ENCODE measurements around the gene GTF3C2.

Gene GTF3C2, protein sequence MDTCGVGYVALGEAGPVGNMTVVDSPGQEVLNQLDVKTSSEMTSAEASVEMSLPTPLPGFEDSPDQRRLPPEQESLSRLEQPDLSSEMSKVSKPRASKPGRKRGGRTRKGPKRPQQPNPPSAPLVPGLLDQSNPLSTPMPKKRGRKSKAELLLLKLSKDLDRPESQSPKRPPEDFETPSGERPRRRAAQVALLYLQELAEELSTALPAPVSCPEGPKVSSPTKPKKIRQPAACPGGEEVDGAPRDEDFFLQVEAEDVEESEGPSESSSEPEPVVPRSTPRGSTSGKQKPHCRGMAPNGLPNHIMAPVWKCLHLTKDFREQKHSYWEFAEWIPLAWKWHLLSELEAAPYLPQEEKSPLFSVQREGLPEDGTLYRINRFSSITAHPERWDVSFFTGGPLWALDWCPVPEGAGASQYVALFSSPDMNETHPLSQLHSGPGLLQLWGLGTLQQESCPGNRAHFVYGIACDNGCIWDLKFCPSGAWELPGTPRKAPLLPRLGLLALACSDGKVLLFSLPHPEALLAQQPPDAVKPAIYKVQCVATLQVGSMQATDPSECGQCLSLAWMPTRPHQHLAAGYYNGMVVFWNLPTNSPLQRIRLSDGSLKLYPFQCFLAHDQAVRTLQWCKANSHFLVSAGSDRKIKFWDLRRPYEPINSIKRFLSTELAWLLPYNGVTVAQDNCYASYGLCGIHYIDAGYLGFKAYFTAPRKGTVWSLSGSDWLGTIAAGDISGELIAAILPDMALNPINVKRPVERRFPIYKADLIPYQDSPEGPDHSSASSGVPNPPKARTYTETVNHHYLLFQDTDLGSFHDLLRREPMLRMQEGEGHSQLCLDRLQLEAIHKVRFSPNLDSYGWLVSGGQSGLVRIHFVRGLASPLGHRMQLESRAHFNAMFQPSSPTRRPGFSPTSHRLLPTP

GRCh38 chr2:27356382-27357181 is at the start of gene GTF3C2:
Gene GTF3C2 (minus strand): TSS chr2:27356764. CDS start chr2:27343554, 13,210 bp downstream.
- DNase-seq (ENCODE audit: low read depth) = peak; percentile 100
- TF ChIP-seq MYC (IDR thresholded peaks at IDR 0.05; ENCODE audit: low read depth, low read length) (peak; percentile 97), POLR2A (IDR thresholded peaks at IDR 0.05; ENCODE audit: extremely low read depth, insufficient read length) (peak; percentile 58), MAX (IDR thresholded peaks at IDR 0.05; ENCODE audit: low read depth, low read length) (peak; percentile 98)
- TF ChIP-seq, protein P1, sequence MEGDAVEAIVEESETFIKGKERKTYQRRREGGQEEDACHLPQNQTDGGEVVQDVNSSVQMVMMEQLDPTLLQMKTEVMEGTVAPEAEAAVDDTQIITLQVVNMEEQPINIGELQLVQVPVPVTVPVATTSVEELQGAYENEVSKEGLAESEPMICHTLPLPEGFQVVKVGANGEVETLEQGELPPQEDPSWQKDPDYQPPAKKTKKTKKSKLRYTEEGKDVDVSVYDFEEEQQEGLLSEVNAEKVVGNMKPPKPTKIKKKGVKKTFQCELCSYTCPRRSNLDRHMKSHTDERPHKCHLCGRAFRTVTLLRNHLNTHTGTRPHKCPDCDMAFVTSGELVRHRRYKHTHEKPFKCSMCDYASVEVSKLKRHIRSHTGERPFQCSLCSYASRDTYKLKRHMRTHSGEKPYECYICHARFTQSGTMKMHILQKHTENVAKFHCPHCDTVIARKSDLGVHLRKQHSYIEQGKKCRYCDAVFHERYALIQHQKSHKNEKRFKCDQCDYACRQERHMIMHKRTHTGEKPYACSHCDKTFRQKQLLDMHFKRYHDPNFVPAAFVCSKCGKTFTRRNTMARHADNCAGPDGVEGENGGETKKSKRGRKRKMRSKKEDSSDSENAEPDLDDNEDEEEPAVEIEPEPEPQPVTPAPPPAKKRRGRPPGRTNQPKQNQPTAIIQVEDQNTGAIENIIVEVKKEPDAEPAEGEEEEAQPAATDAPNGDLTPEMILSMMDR (IDR thresholded peaks at IDR 0.05; ENCODE audit: low read depth, low read length) = no peak
- H3K4me3 ChIP-seq (ENCODE audit: low read depth, low read length) = peak within 1 kb of the TSS; percentile 81

- peak; percentile 20 for DNase-seq (ENCODE audit: low read depth)
- no peak overlapping the region for H3K4me3 ChIP-seq (ENCODE audit: low read depth, low read length)
- TF ChIP-seq, protein P1 (IDR thresholded peaks at IDR 0.05; ENCODE audit: low read depth, low read length) = no peak
- TF ChIP-seq POLR2A (IDR thresholded peaks at IDR 0.05; ENCODE audit: extremely low read depth, insufficient read length) (no peak), MAX (IDR thresholded peaks at IDR 0.05; ENCODE audit: low read depth, low read length) (no peak), MYC (IDR thresholded peaks at IDR 0.05; ENCODE audit: low read depth, low read length) (no peak)
These were observed 44.0 kb upstream of the GTF3C2 start for GRCh38 chr2:27400348-27401135.

DNA sequence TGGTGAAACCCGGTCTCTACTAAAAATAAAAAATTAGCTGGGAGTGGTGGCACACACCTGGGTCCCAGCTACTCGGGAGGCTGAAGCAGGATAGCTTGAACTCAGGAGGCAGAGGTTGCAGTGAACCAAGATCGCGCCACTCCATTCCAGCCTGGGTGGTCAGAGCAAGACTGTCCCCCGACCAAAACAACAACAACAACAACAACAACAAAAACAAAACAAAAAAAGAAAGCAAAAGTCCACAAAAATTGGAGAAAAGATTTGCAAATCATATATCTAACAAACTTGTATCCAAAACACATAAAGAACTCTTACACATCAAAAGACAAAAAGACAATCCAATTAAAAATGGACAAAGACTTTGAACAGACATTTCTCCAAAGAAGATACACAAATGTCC is 42.4 kb upstream of the GTF3C2 start:
- DNase-seq (ENCODE audit: low read depth) = no peak
- TF ChIP-seq, protein P1 (IDR thresholded peaks at IDR 0.05; ENCODE audit: low read depth, low read length) = no peak
- TF ChIP-seq POLR2A (IDR thresholded peaks at IDR 0.05; ENCODE audit: extremely low read depth, insufficient read length) (no peak), MAX (IDR thresholded peaks at IDR 0.05; ENCODE audit: low read depth, low read length) (no peak), MYC (IDR thresholded peaks at IDR 0.05; ENCODE audit: low read depth, low read length) (no peak)
- H3K4me3 ChIP-seq (ENCODE audit: low read depth, low read length) = no peak overlapping the region

- TF ChIP-seq POLR2A (IDR thresholded peaks at IDR 0.05; ENCODE audit: extremely low read depth, insufficient read length) (no peak), MYC (IDR thresholded peaks at IDR 0.05; ENCODE audit: low read depth, low read length) (no peak), MAX (IDR thresholded peaks at IDR 0.05; ENCODE audit: low read depth, low read length) (no peak)
- TF ChIP-seq, protein P1 (IDR thresholded peaks at IDR 0.05; ENCODE audit: low read depth, low read length) = no peak
- H3K4me3 ChIP-seq (ENCODE audit: low read depth, low read length) = no peak overlapping the region
These were observed 36.7 kb upstream of the GTF3C2 start for GRCh38 chr2:27393225-27393624.

More at GRCh38 chr2:27393225-27393624, 36.7 kb upstream of the GTF3C2 start:
- no peak for DNase-seq (ENCODE audit: low read depth)
